Stimulated activated CD8-positive, alpha-beta memory T cell treated with anti-CD3 and anti-CD28 coated beads, Interleukin-15, amount 100 ng/mL, for 1 hour (primary cell): ENCODE data around the gene SLC25A29.
"Not testable (repeated sequence)": the region's sequence is repeated elsewhere in the genome, so short reads cannot be mapped to it uniquely, and the experiment has no call there.

Experiments
- DNase-seq: peaks from one replicate; pipeline ENCODE4 v3.0.0-alpha.2; 2020; ENCODE audit warnings: low read depth

The SLC25A29 gene

GRCh38 chr14:100306101-100306997 lies at the start of gene SLC25A29:
Gene SLC25A29, minus strand, starts transcription at chr14:100306444. Its CDS starts 212 bp downstream, at chr14:100306232.
- peak; percentile 42 for DNase-seq

- no peak for DNase-seq
These were observed 44.7 kb upstream of the SLC25A29 start for GRCh38 chr14:100350986-100351385.

- DNase-seq: no peak
These were observed 44.2 kb upstream of the SLC25A29 start for GRCh38 chr14:100350276-100350926.

- DNase-seq: no peak
These were observed 42.8 kb upstream of the SLC25A29 start for GRCh38 chr14:100348784-100349685.

GRCh38 chr14:100348253-100348729 lies 42.0 kb upstream of the SLC25A29 start:
- DNase-seq: no peak

- DNase-seq: no peak
These were observed 40.3 kb upstream of the SLC25A29 start for GRCh38 chr14:100346306-100347091.

- DNase-seq: no peak
These were observed 39.5 kb upstream of the SLC25A29 start for GRCh38 chr14:100345711-100346110.

- not testable (repeated sequence) for DNase-seq
These were observed 38.4 kb upstream of the SLC25A29 start for GRCh38 chr14:100344657-100345056.

- DNase-seq: not testable (repeated sequence)
These were observed 36.6 kb upstream of the SLC25A29 start for GRCh38 chr14:100342826-100343225.

- DNase-seq: no peak
These were observed 36.0 kb upstream of the SLC25A29 start for GRCh38 chr14:100342195-100342594.

GRCh38 chr14:100341301-100342031 lies 35.2 kb upstream of the SLC25A29 start:
- no peak for DNase-seq

- DNase-seq: no peak
These were observed 34.2 kb upstream of the SLC25A29 start for GRCh38 chr14:100340423-100340813.

GRCh38 chr14:100339766-100340422 lies 33.6 kb upstream of the SLC25A29 start:
- no peak for DNase-seq

- no peak for DNase-seq
These were observed 30.6 kb upstream of the SLC25A29 start for GRCh38 chr14:100336618-100337530.

- DNase-seq: no peak
These were observed 28.7 kb upstream of the SLC25A29 start for GRCh38 chr14:100334904-100335303.

GRCh38 chr14:100333827-100334226 lies 27.6 kb upstream of the SLC25A29 start:
- no peak for DNase-seq

GRCh38 chr14:100333311-100333710 lies 27.1 kb upstream of the SLC25A29 start:
- no peak for DNase-seq

GRCh38 chr14:100332797-100333196 lies 26.6 kb upstream of the SLC25A29 start:
- DNase-seq: no peak
